B cell (primary cell): ENCODE data around the gene SYNE2. TPM values are rescaled to one million over a fixed set of nuclear protein-coding genes. Genes with fewer than 3 reads are reported as not detected.

Experiments
- ATAC-seq: fragments of 200-7000 bp; cut with Tn5 transposase; one replicate; pipeline ENCODE4 v1.10.0; 2021; ENCODE audit warnings: low read depth, mild to moderate bottlenecking, moderate number of reproducible peaks, moderate library complexity
- CTCF ChIA-PET: fragments of 350-600 bp; sonication (Branson Sonifier 250); formaldehyde crosslinking; loops from one replicate; lab custom pipeline; 2021; ENCODE audit warnings: antibody characterized with exemption, inconsistent platforms; lab: Charles Lee
- POLR2A ChIA-PET: fragments of 350-600 bp; sonication (Branson Sonifier 250); formaldehyde crosslinking; loops from one replicate; lab custom pipeline; 2021; ENCODE audit warnings: antibody characterized with exemption; lab: Charles Lee
- DNase-seq: peaks from one replicate; pipeline ENCODE4 v3.0.0; 2013
- H2AFZ ChIP-seq: 2 replicates; pipeline ENCODE4 v1.6.1; 2012; ENCODE audit warnings: mild to moderate bottlenecking, low read depth, low read length; ENCODE audit not compliant: insufficient read depth, poor library complexity, severe bottlenecking
- H3K27ac ChIP-seq, 2 donors: 1 replicate in 1 of 2; 2 replicates in 1 of 2; pipeline ENCODE4 v1.5.1; 2012 to 2013; ENCODE audit warnings: low read length in 2 of 2, mild to moderate bottlenecking in 2 of 2, moderate library complexity in 1 of 2
- H3K27me3 ChIP-seq, 4 experiments: fragments of 200-600 bp in 1 of 4; sonication (generic) in 1 of 4; replicated peaks in 1 of 4; 1 replicate in 2 of 4; 2 replicates in 2 of 4; pipeline versions ENCODE4 v1.6.1 to v1.7.0; 2013 to 2016; ENCODE audit warnings: low read length in 3 of 4, mild to moderate bottlenecking in 2 of 4, mixed read lengths in 1 of 4, moderate library complexity in 1 of 4; ENCODE audit not compliant: insufficient read depth in 4 of 4, control insufficient read depth in 3 of 4; ENCODE audit errors: control extremely low read depth in 1 of 4
- H3K36me3 ChIP-seq, 2 experiments: replicated peaks in 1 of 2; 1 replicate in 1 of 2; 2 replicates in 1 of 2; pipeline versions ENCODE4 v1.6.1 to v1.7.1; 2013; ENCODE audit warnings: low read length in 1 of 2; ENCODE audit not compliant: insufficient read depth in 2 of 2, control insufficient read depth in 1 of 2; ENCODE audit errors: control extremely low read depth in 1 of 2, extremely low read depth in 1 of 2
- H3K4me1 ChIP-seq, 2 donors: fragments of 200-600 bp in 1 of 2; sonication (generic) in 1 of 2; 1 replicate in 1 of 2; 2 replicates in 1 of 2; pipeline versions ENCODE4 v1.5.1 to v1.6.1; 2013 to 2017; ENCODE audit warnings: low read length in 2 of 2; ENCODE audit not compliant: control insufficient read depth in 2 of 2, insufficient read depth in 2 of 2
- H3K4me2 ChIP-seq: replicated peaks from 2 replicates; pipeline ENCODE3; 2012; ENCODE audit warnings: mild to moderate bottlenecking, low read depth, low read length; ENCODE audit not compliant: poor library complexity, severe bottlenecking
- H3K4me3 ChIP-seq, 5 experiments: fragments of 200-600 bp in 1 of 5; sonication (generic) in 1 of 5; 1 replicate in 3 of 5; 2 replicates in 2 of 5; pipeline versions ENCODE4 v1.5.1 to v1.7.0; 2011 to 2016; ENCODE audit warnings: low read length in 4 of 5, mild to moderate bottlenecking in 4 of 5, low read depth in 2 of 5, control low read depth in 1 of 5, moderate library complexity in 1 of 5; ENCODE audit not compliant: insufficient read depth in 1 of 5; ENCODE audit errors: control extremely low read depth in 1 of 5, extremely low read depth in 1 of 5
- H3K79me2 ChIP-seq: fragments of 200-600 bp; sonication (generic); one replicate; pipeline ENCODE4 v1.6.0; 2016; ENCODE audit warnings: low read length; ENCODE audit not compliant: control insufficient read depth, insufficient read depth
- H3K9ac ChIP-seq: fragments of 200-600 bp; sonication (generic); 2 replicates; pipeline ENCODE4 v1.6.1; 2017; ENCODE audit warnings: mild to moderate bottlenecking, low read length, moderate library complexity
- H3K9me3 ChIP-seq, 3 donors: one replicate each; pipeline versions ENCODE4 v1.6.1 to v1.7.1; 2013; ENCODE audit warnings: low read length in 2 of 3; ENCODE audit not compliant: control insufficient read depth in 2 of 3, insufficient read depth in 1 of 3; ENCODE audit errors: control extremely low read depth in 1 of 3
- H4K20me1 ChIP-seq: 2 replicates; pipeline ENCODE4 v1.6.0; 2012; ENCODE audit warnings: mild to moderate bottlenecking, low read length; ENCODE audit not compliant: insufficient read depth, control insufficient read depth, poor library complexity, severe bottlenecking
- H3K27ac Mint-ChIP-seq: one replicate; pipeline ENCODE4 v1.8.0; 2021; ENCODE audit warnings: mixed read lengths
- H3K27me3 Mint-ChIP-seq: one replicate; pipeline ENCODE4 v1.8.0; 2021; ENCODE audit warnings: mixed read lengths
- H3K4me1 Mint-ChIP-seq: one replicate; pipeline ENCODE4 v1.8.0; 2021; ENCODE audit warnings: mixed read lengths
- H3K4me3 Mint-ChIP-seq: one replicate; pipeline ENCODE4 v1.8.0; 2021; ENCODE audit warnings: mixed read lengths
- H3K9me3 Mint-ChIP-seq: one replicate; pipeline ENCODE4 v1.8.0; 2022; ENCODE audit warnings: mixed read lengths; ENCODE audit not compliant: insufficient read depth
- CTCF ChIP-seq: fragments of 200-600 bp; IDR thresholded peaks from one replicate; pipeline ENCODE4 v1.8.0; 2022; ENCODE audit warnings: antibody characterized with exemption, mild to moderate bottlenecking
- EZH2 ChIP-seq: IDR thresholded peaks from 2 replicates; pipeline ENCODE4 v1.6.1; 2012; ENCODE audit warnings: borderline replicate concordance, low read depth, mild to moderate bottlenecking, moderate library complexity, low read length; ENCODE audit not compliant: insufficient read depth, poor library complexity, severe bottlenecking
- WGBS: methylation state at CpG from one replicate; pipeline ENCODE4 v1.1.5; 2013; ENCODE audit warnings: missing lambda C conversion rate; ENCODE audit not compliant: insufficient coverage; 5-methylcytosine and 5-hydroxymethylcytosine counted together
- intact Hi-C: fragments of 100-400 bp; cut with micrococcal nuclease; formaldehyde crosslinking; loops from one replicate; pipeline ENCODE4 v1.10.0; 2022
- polyA plus RNA-seq: library from polyadenylated mRNA; depleted of rRNA; stranded (reverse); fragments of >200 nt; gene quantifications from 2 replicates; pipeline ENCODE4 v1.2.3, GENCODE V29; 2012
- total RNA-seq, 2 donors: library from RNA; stranded (reverse); fragments of 120-200 nt in 1 of 2; gene quantifications; 1 replicate in 1 of 2; 2 replicates in 1 of 2; pipeline versions ENCODE4 v1.2.3 to v1.2.4, GENCODE V29; 2013 to 2022

Gene SYNE2
- total and polyA plus RNA-seq, 2 donors (not counting 1 experiment from before 2014, with no cell fraction given), result 39.5 to 105 TPM

DNA sequence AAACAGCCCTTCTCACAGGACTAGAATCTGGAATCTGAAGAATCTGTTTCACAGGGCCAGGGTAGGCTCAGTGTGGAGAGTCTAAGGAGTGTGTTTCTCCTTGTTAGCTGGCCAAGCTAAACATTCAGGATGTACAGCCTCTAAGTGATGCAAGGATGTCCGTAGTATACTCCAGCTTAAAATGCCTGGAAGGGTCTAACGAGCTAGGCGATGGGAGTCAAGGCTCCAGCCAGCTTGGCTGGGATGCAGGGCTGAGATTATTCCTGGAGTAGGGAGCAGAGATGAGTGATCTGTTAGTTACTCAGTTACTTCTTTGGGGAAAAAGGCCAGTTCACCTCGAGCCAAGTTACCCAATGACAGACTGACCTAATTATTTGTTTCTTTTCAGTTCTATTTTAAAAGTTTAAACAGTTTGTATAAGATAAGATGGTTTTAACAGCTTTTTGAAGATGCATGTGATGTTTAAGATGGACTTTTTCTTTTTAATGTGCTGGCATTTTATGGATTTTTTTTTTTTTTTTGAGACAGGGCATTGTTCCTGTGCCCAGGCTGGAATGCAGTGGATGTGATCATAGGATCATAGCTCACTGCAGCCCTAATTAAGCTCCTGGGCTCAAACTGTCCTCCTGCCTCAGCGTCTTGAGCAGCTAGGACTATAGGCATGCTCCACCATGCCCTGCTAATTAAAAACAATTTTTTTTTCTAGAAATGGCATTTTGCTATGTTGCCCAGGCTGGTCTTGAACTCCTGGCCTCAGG lies 41.1 kb downstream of the SYNE2 start:
- no peak overlapping the region for H3K27ac Mint-ChIP-seq
- H3K27ac ChIP-seq, result no peak overlapping the region
- H3K27me3 ChIP-seq, result no peaks in the 10 kb centered on the region
- no peak overlapping the region for H3K9ac ChIP-seq
- no peaks in the 10 kb centered on the region for H3K9me3 Mint-ChIP-seq
- no peak overlapping the region for H3K4me2 ChIP-seq
- 95% methylated on average over 3 of the region's 5 CpGs for WGBS
- no peak overlapping the region for H2AFZ ChIP-seq
- no peaks in the 10 kb centered on the region for H3K36me3 ChIP-seq
- H3K9me3 ChIP-seq, result no peaks in the 10 kb centered on the region
- no peaks in the 10 kb centered on the region for H3K27me3 Mint-ChIP-seq
- CTCF ChIA-PET, result no interaction called here
- no peaks in the 10 kb centered on the region for H4K20me1 ChIP-seq
- TF ChIP-seq EZH2 (no peak), CTCF (no peak)
- POLR2A ChIA-PET, result no interaction called here
- intact Hi-C loops, result no loop called here
- H3K4me1 ChIP-seq, result no peaks in the 10 kb centered on the region
- H3K79me2 ChIP-seq, result no peaks in the 10 kb centered on the region
- no peak for ATAC-seq
- no peak overlapping the region for H3K4me3 Mint-ChIP-seq
- H3K4me1 Mint-ChIP-seq, result peaks cover 3% of the 10 kb centered on the region
- no peak for DNase-seq
- H3K4me3 ChIP-seq, result no peak overlapping the region

GRCh38 chr14:63895510-63895909 lies 42.7 kb downstream of the SYNE2 start:
- Histone ChIP-seq H3K36me3 (no peaks in the 10 kb centered on the region), H3K4me2 (no peak overlapping the region), H3K4me1 (peaks cover 7% of the 10 kb centered on the region in 2 donors), H3K27ac (no peak overlapping the region), H3K9ac (no peak overlapping the region), H2AFZ (no peak overlapping the region), H3K9me3 (no peaks in the 10 kb centered on the region), H3K79me2 (no peaks in the 10 kb centered on the region), H4K20me1 (no peaks in the 10 kb centered on the region), H3K4me3 (no peak overlapping the region), H3K27me3 (no peaks in the 10 kb centered on the region)
- intact Hi-C loops, result no loop called here
- no peaks in the 10 kb centered on the region for H3K27me3 Mint-ChIP-seq
- no peak overlapping the region for H3K4me3 Mint-ChIP-seq
- no peak for ATAC-seq
- TF ChIP-seq CTCF, result no peak
- no peaks in the 10 kb centered on the region for H3K9me3 Mint-ChIP-seq
- no peak overlapping the region for H3K27ac Mint-ChIP-seq
- H3K4me1 Mint-ChIP-seq, result peaks cover 10% of the 10 kb centered on the region
- POLR2A ChIA-PET, result no interaction called here
- no peak for DNase-seq
- CTCF ChIA-PET, result no interaction called here
